ENCODE results near the gene ZNF462. TPM values are rescaled to one million over a fixed set of nuclear protein-coding genes. Genes with fewer than 3 reads are reported as not detected.

The ZNF462 gene
- total and polyA plus RNA-seq, 9 donors: 7.0 to 18.8 (median 9.2) TPM

- WGBS (ENCODE audit: insufficient coverage): no CpG with 5 or more reads among the region's 4 CpGs
- Histone ChIP-seq H3K27ac (ENCODE audit: low read length) (no peak overlapping the region), H3K4me3 (ENCODE audit: low read length) (no peak overlapping the region), H3K36me3 (ENCODE audit: control insufficient read depth, insufficient read depth, low read length) (no peaks in the 10 kb centered on the region), H3K27me3 (ENCODE audit: control insufficient read depth, insufficient read depth, low read length) (no peaks in the 10 kb centered on the region), H3K9me3 (replicated peaks; ENCODE audit: control insufficient read depth, low read depth, low read length) (no peaks in the 10 kb centered on the region), H3K4me1 (ENCODE audit: control insufficient read depth, insufficient read depth, low read length) (no peaks in the 10 kb centered on the region)
- no peak for DNase-seq
Observed at GRCh38 chr9:107044872-107045271, 181.9 kb downstream of the ZNF462 start.

GRCh38 chr9:107046692-107047091, 183.7 kb downstream of the ZNF462 start:
- no peak overlapping the region for H3K27ac ChIP-seq (ENCODE audit: low read length)
- H3K4me3 ChIP-seq (ENCODE audit: low read length): no peak overlapping the region
- no peaks in the 10 kb centered on the region for H3K4me1 ChIP-seq (ENCODE audit: control insufficient read depth, insufficient read depth, low read length)
- DNase-seq: no peak
- no CpG with 5 or more reads among the region's 1 CpG for WGBS (ENCODE audit: insufficient coverage)
- no peaks in the 10 kb centered on the region for H3K36me3 ChIP-seq (ENCODE audit: control insufficient read depth, insufficient read depth, low read length)
- H3K9me3 ChIP-seq (replicated peaks; ENCODE audit: control insufficient read depth, low read depth, low read length): no peaks in the 10 kb centered on the region
- no peaks in the 10 kb centered on the region for H3K27me3 ChIP-seq (ENCODE audit: control insufficient read depth, insufficient read depth, low read length)

GRCh38 chr9:107049046-107049802, 186.3 kb downstream of the ZNF462 start:
- WGBS (ENCODE audit: insufficient coverage): 27% methylated on average over 8 of the region's 13 CpGs

GRCh38 chr9:107049803-107050184, 186.8 kb downstream of the ZNF462 start:
- 40% methylated on average over 1 of the region's 2 CpGs for WGBS (ENCODE audit: insufficient coverage)
- Histone ChIP-seq H3K27ac (ENCODE audit: low read length) (no peak overlapping the region), H3K36me3 (ENCODE audit: control insufficient read depth, insufficient read depth, low read length) (no peaks in the 10 kb centered on the region)

More at GRCh38 chr9:107049046-107049802, 186.3 kb downstream of the ZNF462 start:
- Histone ChIP-seq H3K27ac (ENCODE audit: low read length) (no peak overlapping the region), H3K4me1 (ENCODE audit: control insufficient read depth, insufficient read depth, low read length) (no peaks in the 10 kb centered on the region), H3K27me3 (ENCODE audit: control insufficient read depth, insufficient read depth, low read length) (no peaks in the 10 kb centered on the region), H3K36me3 (ENCODE audit: control insufficient read depth, insufficient read depth, low read length) (no peaks in the 10 kb centered on the region), H3K9me3 (replicated peaks; ENCODE audit: control insufficient read depth, low read depth, low read length) (no peaks in the 10 kb centered on the region), H3K4me3 (ENCODE audit: low read length) (no peak overlapping the region)
- peak; percentile 43 for DNase-seq

GRCh38 chr9:107051392-107051791, 188.4 kb downstream of the ZNF462 start:
- 31% methylated on average over 1 of the region's 1 CpG for WGBS (ENCODE audit: insufficient coverage)
- no peaks in the 10 kb centered on the region for H3K9me3 ChIP-seq (replicated peaks; ENCODE audit: control insufficient read depth, low read depth, low read length)
- DNase-seq: no peak
- no peak overlapping the region for H3K27ac ChIP-seq (ENCODE audit: low read length)
- H3K27me3 ChIP-seq (ENCODE audit: control insufficient read depth, insufficient read depth, low read length): no peaks in the 10 kb centered on the region
- H3K4me1 ChIP-seq (ENCODE audit: control insufficient read depth, insufficient read depth, low read length): no peaks in the 10 kb centered on the region
- no peaks in the 10 kb centered on the region for H3K36me3 ChIP-seq (ENCODE audit: control insufficient read depth, insufficient read depth, low read length)
- no peak overlapping the region for H3K4me3 ChIP-seq (ENCODE audit: low read length)

More at GRCh38 chr9:107049803-107050184, 186.8 kb downstream of the ZNF462 start:
- no peak for DNase-seq
- H3K4me3 ChIP-seq (ENCODE audit: low read length): no peak overlapping the region
- H3K27me3 ChIP-seq (ENCODE audit: control insufficient read depth, insufficient read depth, low read length): no peaks in the 10 kb centered on the region
- no peaks in the 10 kb centered on the region for H3K4me1 ChIP-seq (ENCODE audit: control insufficient read depth, insufficient read depth, low read length)
- no peaks in the 10 kb centered on the region for H3K9me3 ChIP-seq (replicated peaks; ENCODE audit: control insufficient read depth, low read depth, low read length)

- DNase-seq: peak; percentile 19
- Histone ChIP-seq H3K27me3 (ENCODE audit: control insufficient read depth, insufficient read depth, low read length) (no peaks in the 10 kb centered on the region), H3K4me3 (ENCODE audit: low read length) (no peak overlapping the region), H3K36me3 (ENCODE audit: control insufficient read depth, insufficient read depth, low read length) (no peaks in the 10 kb centered on the region), H3K27ac (ENCODE audit: low read length) (no peak overlapping the region), H3K9me3 (replicated peaks; ENCODE audit: control insufficient read depth, low read depth, low read length) (no peaks in the 10 kb centered on the region), H3K4me1 (ENCODE audit: control insufficient read depth, insufficient read depth, low read length) (no peaks in the 10 kb centered on the region)
- WGBS (ENCODE audit: insufficient coverage): no CpG with 5 or more reads among the region's 2 CpGs
Observed at GRCh38 chr9:107054146-107054545, 191.2 kb downstream of the ZNF462 start.

GRCh38 chr9:107059220-107059619, 196.3 kb downstream of the ZNF462 start:
- WGBS (ENCODE audit: insufficient coverage): no CpG with 5 or more reads among the region's 2 CpGs
- Histone ChIP-seq H3K4me1 (ENCODE audit: control insufficient read depth, insufficient read depth, low read length) (peaks cover 4% of the 10 kb centered on the region), H3K36me3 (ENCODE audit: control insufficient read depth, insufficient read depth, low read length) (no peaks in the 10 kb centered on the region), H3K27me3 (ENCODE audit: control insufficient read depth, insufficient read depth, low read length) (no peaks in the 10 kb centered on the region), H3K27ac (ENCODE audit: low read length) (peak overlapping the region; percentile 56), H3K4me3 (ENCODE audit: low read length) (no peak overlapping the region), H3K9me3 (replicated peaks; ENCODE audit: control insufficient read depth, low read depth, low read length) (no peaks in the 10 kb centered on the region)
- DNase-seq: peak; percentile 33

- no CpG with 5 or more reads among the region's 2 CpGs for WGBS (ENCODE audit: insufficient coverage)
- DNase-seq: peak; percentile 67
Observed at GRCh38 chr9:107060062-107060461, 197.1 kb downstream of the ZNF462 start.

More at GRCh38 chr9:107060062-107060461, 197.1 kb downstream of the ZNF462 start:
- Histone ChIP-seq H3K27me3 (ENCODE audit: control insufficient read depth, insufficient read depth, low read length) (no peaks in the 10 kb centered on the region), H3K4me1 (ENCODE audit: control insufficient read depth, insufficient read depth, low read length) (peaks cover 4% of the 10 kb centered on the region), H3K9me3 (replicated peaks; ENCODE audit: control insufficient read depth, low read depth, low read length) (no peaks in the 10 kb centered on the region), H3K36me3 (ENCODE audit: control insufficient read depth, insufficient read depth, low read length) (no peaks in the 10 kb centered on the region), H3K4me3 (ENCODE audit: low read length) (no peak overlapping the region), H3K27ac (ENCODE audit: low read length) (peak overlapping the region; percentile 56)

All from muscle of leg (tissue), 11 donors.